Heart right ventricle (tissue), 16 donors: ENCODE data around the gene SLFNL1. TPM values are rescaled to one million over a fixed set of nuclear protein-coding genes. Genes with fewer than 3 reads are reported as not detected.

Source experiments
- ATAC-seq, 8 donors: fragments of 200-7000 bp; cut with Tn5 transposase; one replicate each; pipeline ENCODE4 v1.9.1; 2020; ENCODE audit warnings: mild to moderate bottlenecking in 8 of 8, moderate library complexity in 8 of 8, moderate number of reproducible peaks in 1 of 8
- DNase-seq, 2 donors: peaks; one replicate each; pipeline ENCODE4 v3.0.0-alpha.2; 2020
- H3K27ac ChIP-seq, 10 donors: fragments of 200-600 bp; sonication (generic) in 2 of 10; one replicate each; pipeline versions ENCODE4 v1.5.0 to v1.8.0; 2020 to 2022; ENCODE audit warnings: mild to moderate bottlenecking in 3 of 10
- H3K27me3 ChIP-seq, 7 donors: fragments of 200-600 bp; one replicate each; pipeline ENCODE4 v1.8.0; 2021 to 2022; ENCODE audit warnings: mild to moderate bottlenecking in 2 of 7
- H3K36me3 ChIP-seq, 9 donors: fragments of 200-600 bp; sonication (generic) in 1 of 9; one replicate each; pipeline versions ENCODE4 v1.5.0 to v1.8.0; 2020 to 2022; ENCODE audit warnings: mild to moderate bottlenecking in 2 of 9
- H3K4me1 ChIP-seq, 9 donors: fragments of 200-600 bp; sonication (generic) in 1 of 9; one replicate each; pipeline versions ENCODE4 v1.5.0 to v1.8.0; 2020 to 2022; ENCODE audit warnings: mild to moderate bottlenecking in 4 of 9
- H3K4me3 ChIP-seq, 10 donors: fragments of 200-600 bp; sonication (generic) in 2 of 10; one replicate each; pipeline versions ENCODE4 v1.5.0 to v1.8.0; 2020 to 2022; ENCODE audit warnings: mild to moderate bottlenecking in 7 of 10, moderate library complexity in 2 of 10
- H3K9me3 ChIP-seq, 11 donors: fragments of 200-600 bp in 10 of 11; sonication (generic) in 2 of 11; one replicate each; pipeline versions ENCODE4 v1.5.0 to v1.8.0; 2013 to 2022; ENCODE audit warnings: mild to moderate bottlenecking in 2 of 11, control low read depth in 1 of 11, moderate library complexity in 1 of 11
- WGBS, 2 donors: extraction: QIAGEN DNeasy Blood & Tissue Kit; methylation state at CpG; one replicate each; pipeline ENCODE4 v1.1.7; 2013; ENCODE audit warnings: inconsistent platforms in 1 of 2; 5-methylcytosine and 5-hydroxymethylcytosine counted together
- intact Hi-C, 10 donors: fragments of 100-400 bp; cut with DNase I; formaldehyde crosslinking; loops; one replicate each; pipeline versions ENCODE4 v1.11.1 to v1.14.2; 2022
- polyA plus RNA-seq, 2 donors: library from polyadenylated mRNA; stranded (reverse); fragments of 200-250 nt; gene quantifications; one replicate each; pipeline ENCODE4 v1.2.3, GENCODE V29; 2013
- total RNA-seq, 10 donors: library from RNA; stranded (reverse); fragmentation: NEBNext Ultra II Directional in 3 of 10; extraction: Animal tissue kit (Norgen Biotek cat#: 25700) in 3 of 10; gene quantifications; one replicate each; pipeline versions ENCODE4 v1.2.1 to v1.2.4, GENCODE V29; 2021 to 2023
- TF ChIP-seq, protein P1 (sequence below), 9 donors: fragments of 200-600 bp; sonication (generic) in 2 of 9; IDR thresholded peaks; one replicate each; pipeline versions ENCODE4 v1.5.0 to v1.8.0; 2021 to 2022; ENCODE audit warnings: antibody characterized with exemption in 9 of 9, mild to moderate bottlenecking in 5 of 9, moderate library complexity in 1 of 9
- donor health status: Arrhythmogenic right ventricular cardiomyopathy.
- donor health status: ischemic (EF 13 %, LVEDD 7.1; RV severe dilation, severe dysfunction).
- donor health status: healthy with polysubstance abuse.
- donor health status: DM: no; HTN: yes; CAD: no.
- donor health status: DM: no; HTN: no; CAD: no.
- donor health status: ischemic (EF 25% LVEDD 6.9; RV normal size, moderate dysfunction).
- donor health status: ischemic (EF 25% LVEDD 5.7; RV mildly dilated, moderate dysfunction).
- donor health status: healthy.
- donor health status: DM: yes; HTN: yes; CAD: no.
- donor health status: Ischemic cardiomyopathy.
- donor health status: ischemic (EF 35%, LVEDD 5.7; RV mildly dilated, moderate dysfunction).
- donor health status: nonischemic (EF 11% LVEDD 7.7; RV severe dilation, severe dysfunction).
- donor health status: DM: yes; HTN: yes; CAD: no.
- donor health status: PGD.
- donor health status: ischemic (EF 29% LVEDD 5.4; RV normal size, mild dysfunction).
- donor health status: nonischemic (EF 23%, LVEDD 6.1; RV moderate dilation, normal function).

The SLFNL1 gene
- total and polyA plus RNA-seq, 12 donors = 0.13 to 0.45 (median 0.22) TPM; not detected in 1

DNA sequence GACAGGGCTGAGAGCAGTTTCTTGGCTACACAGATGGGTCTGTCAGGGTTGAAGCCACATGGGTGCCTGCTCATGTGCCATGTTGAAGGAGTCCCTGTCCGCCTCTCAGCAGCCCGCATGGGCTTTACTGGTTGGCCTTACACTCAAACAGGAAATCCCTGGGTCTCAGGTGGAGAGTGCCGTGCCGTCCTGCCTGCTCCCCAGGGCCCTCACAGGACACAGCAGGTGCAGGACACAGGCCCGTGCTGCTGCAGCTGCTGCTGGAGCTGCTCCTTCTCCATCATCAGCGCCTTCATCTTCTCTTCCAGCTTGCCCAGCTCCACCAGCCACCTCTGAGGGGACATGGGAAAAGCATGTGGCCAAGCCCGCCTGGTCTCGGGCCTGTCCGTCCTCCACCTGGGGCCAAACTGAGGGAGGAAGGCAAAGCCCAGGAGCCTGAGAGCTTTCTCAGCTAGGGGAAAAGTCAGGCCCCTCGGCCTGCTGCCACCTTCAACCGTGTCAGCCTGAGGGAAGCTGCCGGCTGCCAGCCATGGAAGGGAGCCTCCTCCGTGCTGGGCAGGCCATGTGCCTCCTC is 5.5 kb downstream of the SLFNL1 start:
- Histone ChIP-seq H3K4me1 (peaks cover 6 to 36% (median 22%) of the 10 kb centered on the region in 9 donors), H3K36me3 (peaks cover 0 to 45% (median 5%) of the 10 kb centered on the region in 9 donors), H3K9me3 (no peaks in the 10 kb centered on the region), H3K27ac (peak overlapping the region in 2 of 10 donors; percentile 86 to 87), H3K4me3 (no peak overlapping the region), H3K27me3 (no peaks in the 10 kb centered on the region)
- intact Hi-C loops = no loop called here
- no peak for DNase-seq
- 79 to 83% methylated on average over 13 of the region's 13 CpGs for WGBS, 2 donors
- TF ChIP-seq, protein P1, sequence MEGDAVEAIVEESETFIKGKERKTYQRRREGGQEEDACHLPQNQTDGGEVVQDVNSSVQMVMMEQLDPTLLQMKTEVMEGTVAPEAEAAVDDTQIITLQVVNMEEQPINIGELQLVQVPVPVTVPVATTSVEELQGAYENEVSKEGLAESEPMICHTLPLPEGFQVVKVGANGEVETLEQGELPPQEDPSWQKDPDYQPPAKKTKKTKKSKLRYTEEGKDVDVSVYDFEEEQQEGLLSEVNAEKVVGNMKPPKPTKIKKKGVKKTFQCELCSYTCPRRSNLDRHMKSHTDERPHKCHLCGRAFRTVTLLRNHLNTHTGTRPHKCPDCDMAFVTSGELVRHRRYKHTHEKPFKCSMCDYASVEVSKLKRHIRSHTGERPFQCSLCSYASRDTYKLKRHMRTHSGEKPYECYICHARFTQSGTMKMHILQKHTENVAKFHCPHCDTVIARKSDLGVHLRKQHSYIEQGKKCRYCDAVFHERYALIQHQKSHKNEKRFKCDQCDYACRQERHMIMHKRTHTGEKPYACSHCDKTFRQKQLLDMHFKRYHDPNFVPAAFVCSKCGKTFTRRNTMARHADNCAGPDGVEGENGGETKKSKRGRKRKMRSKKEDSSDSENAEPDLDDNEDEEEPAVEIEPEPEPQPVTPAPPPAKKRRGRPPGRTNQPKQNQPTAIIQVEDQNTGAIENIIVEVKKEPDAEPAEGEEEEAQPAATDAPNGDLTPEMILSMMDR (IDR thresholded peaks at IDR 0.05) = no peak
- no peak for ATAC-seq

- H3K9me3 ChIP-seq = no peaks in the 10 kb centered on the region
- WGBS, 2 donors = 72 to 74% methylated on average over 5 of the region's 5 CpGs
- DNase-seq (no peak), ATAC-seq (no peak)
- intact Hi-C loops = no loop called here
- H3K36me3 ChIP-seq = peaks cover 0 to 51% (median 5%) of the 10 kb centered on the region in 9 donors
- TF ChIP-seq, protein P1 (IDR thresholded peaks at IDR 0.05) = no peak
- peak overlapping the region in 4 of 10 donors; percentile 9 to 87 (median 52) for H3K27ac ChIP-seq
- H3K4me1 ChIP-seq = peaks cover 6 to 36% (median 22%) of the 10 kb centered on the region in 9 donors
- H3K27me3 ChIP-seq = no peaks in the 10 kb centered on the region
- H3K4me3 ChIP-seq = no peak overlapping the region
These were observed 6.1 kb downstream of the SLFNL1 start for GRCh38 chr1:41015281-41015896.

GRCh38 chr1:41014871-41015270 is 6.7 kb downstream of the SLFNL1 start:
- peak in 1 of 8 donors; percentile 11 for ATAC-seq
- WGBS, 2 donors = 66 to 73% methylated on average over 8 of the region's 8 CpGs
- TF ChIP-seq, protein P1 (IDR thresholded peaks at IDR 0.05) = no peak
- Histone ChIP-seq H3K27ac (peak overlapping the region in 4 of 10 donors; percentile 19 to 87 (median 82)), H3K4me3 (no peak overlapping the region), H3K36me3 (peaks cover 0 to 56% (median 9%) of the 10 kb centered on the region in 9 donors), H3K27me3 (no peaks in the 10 kb centered on the region), H3K4me1 (peaks cover 6 to 36% (median 22%) of the 10 kb centered on the region in 9 donors), H3K9me3 (no peaks in the 10 kb centered on the region)
- intact Hi-C loops = no loop called here
- no peak for DNase-seq

GRCh38 chr1:41013796-41014195 is 7.7 kb downstream of the SLFNL1 start:
- ATAC-seq (peak; percentile 64 to 93 (median 80)), DNase-seq (peak in 1 of 2 donors; percentile 32)
- TF ChIP-seq, protein P1 (IDR thresholded peaks at IDR 0.05) = no peak
- Histone ChIP-seq H3K4me1 (peaks cover 6 to 36% (median 22%) of the 10 kb centered on the region in 9 donors), H3K9me3 (no peaks in the 10 kb centered on the region), H3K27ac (peak overlapping the region in 9 of 10 donors; percentile 2 to 87 (median 68)), H3K4me3 (no peak overlapping the region), H3K27me3 (no peaks in the 10 kb centered on the region), H3K36me3 (peaks cover 0 to 67% (median 19%) of the 10 kb centered on the region in 9 donors)
- intact Hi-C loops = no loop called here
- 59 to 67% methylated on average over 7 of the region's 7 CpGs for WGBS, 2 donors
